HepG2 (cell line): Measurements from ENCODE around the gene CCNYL1. TPM values are rescaled to one million over a fixed set of nuclear protein-coding genes. Genes with fewer than 3 reads are reported as not detected.

ENCODE experiments used
- FUBP1 ChIP-seq: sonication (generic); formaldehyde crosslinking; IDR thresholded peaks from 2 replicates; pipeline ENCODE4 v1.5.1; 2020; ENCODE audit warnings: missing genetic modification reagents, mild to moderate bottlenecking, borderline replicate concordance
- HCFC1 ChIP-seq: fragments of 150-350 bp; IDR thresholded peaks from 2 replicates; pipeline ENCODE4 v1.6.1; 2014; ENCODE audit warnings: low read depth, low read length
- IRF2 ChIP-seq: IDR thresholded peaks from 2 replicates; pipeline ENCODE4 v1.6.1; 2018; ENCODE audit warnings: missing genetic modification reagents, missing compliant biosample characterization
- MAX ChIP-seq: IDR thresholded peaks from 2 replicates; pipeline ENCODE4 v1.6.1; 2012; ENCODE audit warnings: inconsistent platforms
- MBD4 ChIP-seq: IDR thresholded peaks from 2 replicates; pipeline ENCODE4 v1.6.1; 2012; ENCODE audit warnings: low read length, inconsistent platforms, borderline replicate concordance
- MLXIP ChIP-seq: sonication (generic); formaldehyde crosslinking; IDR thresholded peaks from 2 replicates; pipeline ENCODE4 v1.9.0; 2021; ENCODE audit warnings: missing genetic modification reagents, borderline replicate concordance
- NFRKB ChIP-seq: fragments of 450-650 bp; IDR thresholded peaks from 2 replicates; pipeline ENCODE4 v1.6.1; 2017
- NR3C1 ChIP-seq: sonication (generic); formaldehyde crosslinking; IDR thresholded peaks from 2 replicates; pipeline ENCODE4 v1.4.0; 2020; ENCODE audit warnings: missing genetic modification reagents
- POLR2AphosphoS2 ChIP-seq: IDR thresholded peaks from 2 replicates; pipeline ENCODE4 v1.6.1; 2011; ENCODE audit warnings: low read depth, low read length, improper control_type of control experiment
- PRMT3 ChIP-seq: sonication (generic); formaldehyde crosslinking; IDR thresholded peaks from 2 replicates; pipeline ENCODE4 v1.8.1; 2022; ENCODE audit warnings: low read depth, mild to moderate bottlenecking, moderate library complexity, missing genetic modification reagents, borderline replicate concordance
- RFX3 ChIP-seq: IDR thresholded peaks from 2 replicates; pipeline ENCODE4 v1.6.1; 2016; ENCODE audit warnings: missing biosample characterization, missing genetic modification reagents
- SAP130 ChIP-seq: IDR thresholded peaks from 2 replicates; pipeline ENCODE4 v1.6.1; 2016; ENCODE audit warnings: low read depth
- SMAD9 ChIP-seq: sonication (generic); formaldehyde crosslinking; IDR thresholded peaks from 2 replicates; pipeline ENCODE4 v1.5.1; 2020; ENCODE audit warnings: mild to moderate bottlenecking, missing genetic modification reagents
- SMC3 ChIP-seq: IDR thresholded peaks from 2 replicates; pipeline ENCODE4 v1.6.1; 2011; ENCODE audit warnings: low read length, improper control_type of control experiment
- SP140L ChIP-seq: sonication (generic); formaldehyde crosslinking; IDR thresholded peaks from 2 replicates; pipeline ENCODE4 v1.4.0; 2020; ENCODE audit warnings: missing genetic modification reagents, borderline replicate concordance
- TARDBP ChIP-seq: sonication (generic); formaldehyde crosslinking; IDR thresholded peaks from 2 replicates; pipeline ENCODE4 v1.8.0; 2022; ENCODE audit warnings: mild to moderate bottlenecking, missing genetic modification reagents
- TCF12 ChIP-seq, 2 experiments: fragments of 450-650 bp in 1 of 2; sonication (generic) in 1 of 2; formaldehyde crosslinking in 1 of 2; IDR thresholded peaks; 2 replicates each; pipeline versions ENCODE4 v1.6.1 to v1.8.0; 2017 to 2022; ENCODE audit warnings: antibody characterized with exemption in 1 of 2, mild to moderate bottlenecking in 1 of 2, missing genetic modification reagents in 1 of 2, moderate library complexity in 1 of 2
- ZBTB38 ChIP-seq: sonication (generic); formaldehyde crosslinking; IDR thresholded peaks from 2 replicates; pipeline ENCODE4 v1.5.1; 2020; ENCODE audit warnings: mild to moderate bottlenecking, missing genetic modification reagents
- ZMYM2 ChIP-seq: sonication (generic); formaldehyde crosslinking; IDR thresholded peaks from 2 replicates; pipeline ENCODE4 v1.8.0; 2022; ENCODE audit warnings: mild to moderate bottlenecking, missing genetic modification reagents
- ZNF143 ChIP-seq: sonication (generic); formaldehyde crosslinking; IDR thresholded peaks from 2 replicates; pipeline ENCODE4 v1.4.0; 2020; ENCODE audit warnings: missing genetic modification reagents
- ZNF430 ChIP-seq: sonication (generic); formaldehyde crosslinking; IDR thresholded peaks from 2 replicates; pipeline ENCODE4 v1.9.0; 2021; ENCODE audit warnings: mild to moderate bottlenecking, missing genetic modification reagents
- ZNF546 ChIP-seq: sonication (generic); formaldehyde crosslinking; conservative IDR thresholded peaks from 2 replicates; pipeline ENCODE4 v1.8.1; 2023; ENCODE audit warnings: mild to moderate bottlenecking, missing genetic modification reagents
- ZNF766 ChIP-seq: sonication (generic); formaldehyde crosslinking; IDR thresholded peaks from 2 replicates; pipeline ENCODE4 v1.5.0; 2020; ENCODE audit warnings: missing genetic modification reagents, borderline replicate concordance
- ZNF816 ChIP-seq: sonication (generic); formaldehyde crosslinking; IDR thresholded peaks from 2 replicates; pipeline ENCODE4 v1.8.0; 2022; ENCODE audit warnings: missing genetic modification reagents, mild to moderate bottlenecking, borderline replicate concordance
- polyA plus RNA-seq, 8 experiments: library from polyadenylated mRNA; depleted of rRNA in 3 of 8; stranded (reverse) in 7 of 8; unstranded in 1 of 8; fragments of >200 nt; fragmentation: Illumina TruSeq in 4 of 8; extraction: Trizol in 4 of 8; gene quantifications; 2 replicates each; pipeline versions ENCODE4 v1.2.1 to v1.2.3, GENCODE V29; 2011 to 2016; ENCODE audit warnings: low read depth in 4 of 8, missing spikeins in 1 of 8, mixed read lengths in 1 of 8; ENCODE audit not compliant: insufficient read depth in 1 of 8
- total RNA-seq, 5 experiments: library from RNA; depleted of rRNA; stranded (reverse); fragments of >200 nt; fragmentation: Illumina TruSeq; extraction: Trizol; gene quantifications; 2 replicates each; pipeline ENCODE4 v1.2.3, GENCODE V29; 2016; ENCODE audit warnings: low read depth in 1 of 5
- TF ChIP-seq, protein P1 (sequence below): sonication (generic); formaldehyde crosslinking; IDR thresholded peaks from 2 replicates; pipeline ENCODE4 v1.4.0; 2020; ENCODE audit warnings: mild to moderate bottlenecking, missing genetic modification reagents

CCNYL1 gene
- total and polyA plus RNA-seq, 2 of the 13 experiments (the other 11 are each of a cell fraction or from before 2014, with no cell fraction given): 12.5 to 16.2 TPM

- no peak for TF ChIP-seq ZNF143 (CRISPR knock-in tag)
- no peak for TF ChIP-seq PRMT3 (CRISPR knock-in tag)
- TF ChIP-seq FUBP1 (CRISPR knock-in tag): no peak
- peak; percentile 75; the same call in 1 of the 2 replicates for TF ChIP-seq TARDBP
- TF ChIP-seq SP140L (CRISPR knock-in tag): no peak
- TF ChIP-seq ZNF546 (CRISPR knock-in tag): no peak
- TF ChIP-seq RFX3: no peak
- no peak for TF ChIP-seq SMAD9 (CRISPR knock-in tag)
- no peak for TF ChIP-seq NFRKB
- peak; percentile 75 for TF ChIP-seq MAX
- TF ChIP-seq IRF2 (CRISPR knock-in tag): 0 out of 2 replicates have a peak, but pooled peaks have one; percentile 66
- TF ChIP-seq SAP130 (CRISPR knock-in tag): peak; percentile 58
- TF ChIP-seq ZNF766: no peak
- no peak for TF ChIP-seq ZMYM2 (CRISPR knock-in tag)
- no peak for TF ChIP-seq MBD4
- no peak for TF ChIP-seq POLR2AphosphoS2
- TF ChIP-seq, protein P1, sequence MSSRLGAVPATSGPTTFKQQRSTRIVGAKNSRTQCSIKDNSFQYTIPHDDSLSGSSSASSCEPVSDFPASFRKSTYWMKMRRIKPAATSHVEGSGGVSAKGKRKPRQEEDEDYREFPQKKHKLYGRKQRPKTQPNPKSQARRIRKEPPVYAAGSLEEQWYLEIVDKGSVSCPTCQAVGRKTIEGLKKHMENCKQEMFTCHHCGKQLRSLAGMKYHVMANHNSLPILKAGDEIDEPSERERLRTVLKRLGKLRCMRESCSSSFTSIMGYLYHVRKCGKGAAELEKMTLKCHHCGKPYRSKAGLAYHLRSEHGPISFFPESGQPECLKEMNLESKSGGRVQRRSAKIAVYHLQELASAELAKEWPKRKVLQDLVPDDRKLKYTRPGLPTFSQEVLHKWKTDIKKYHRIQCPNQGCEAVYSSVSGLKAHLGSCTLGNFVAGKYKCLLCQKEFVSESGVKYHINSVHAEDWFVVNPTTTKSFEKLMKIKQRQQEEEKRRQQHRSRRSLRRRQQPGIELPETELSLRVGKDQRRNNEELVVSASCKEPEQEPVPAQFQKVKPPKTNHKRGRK (CRISPR knock-in tag): 0 out of 2 replicates have a peak, but pooled peaks have one; percentile 42
- no peak; the same call in 1 of the 2 replicates for TF ChIP-seq ZNF430
- peak; percentile 24; the same call in 1 of the 2 replicates for TF ChIP-seq SMC3
- TF ChIP-seq HCFC1: no peak
- TF ChIP-seq TCF12 (IDR thresholded peaks at IDR 0.05): no peak
- TF ChIP-seq TCF12 (CRISPR knock-in tag; IDR thresholded peaks at IDR 0.05): no peak
- TF ChIP-seq ZBTB38 (CRISPR knock-in tag): no peak; the same call in 1 of the 2 replicates
- no peak for TF ChIP-seq MLXIP
- no peak for TF ChIP-seq NR3C1
- TF ChIP-seq ZNF816 (CRISPR knock-in tag): no peak
Measured at GRCh38 chr2:207796585-207797350, 85.3 kb downstream of the CCNYL1 start (continued).
